ENCODE data around the gene UBC. TPM values are rescaled to one million over a fixed set of nuclear protein-coding genes. Genes with fewer than 3 reads are reported as not detected.
A peak's percentile ranks its signal among the peaks of the same experiment; 100 is the strongest.

Gene UBC
- polyA plus RNA-seq (2013), result 1,300 and 1,363 TPM in 2 replicates

- peak within 1 kb of the TSS; percentile 100 for H2AFZ ChIP-seq (ENCODE audit: insufficient read depth, low read length, poor library complexity)
- peak within 1 kb of the TSS; percentile 100 for H2BK5ac ChIP-seq (ENCODE audit: low read depth, low read length, poor library complexity)
- H4K8ac ChIP-seq (ENCODE audit: low read depth, low read length), result peak within 1 kb of the TSS; percentile 98
- peak within 1 kb of the TSS; percentile 93 for H2AK5ac ChIP-seq (ENCODE audit: low read length)
- H3K27ac ChIP-seq (ENCODE audit: low read depth, low read length), result peak within 1 kb of the TSS; percentile 98
- peak; percentile 84 to 97 for DNase-seq
- peaks cover 16% of the 10 kb centered on the region for H3K79me2 ChIP-seq (ENCODE audit: control insufficient read depth, insufficient read depth, low read length, poor library complexity)
- peaks cover 3 to 17% of the 10 kb centered on the region in 2 experiments for H3K4me1 ChIP-seq (ENCODE audit: control insufficient read depth in 1 of 2, insufficient read depth in 2 of 2, low read length in 2 of 2)
- peak within 1 kb of the TSS; percentile 88 for H3K4me3 ChIP-seq (ENCODE audit: low read depth, low read length)
- peak within 1 kb of the TSS; percentile 100 for H4K91ac ChIP-seq (ENCODE audit: low read depth, low read length)
- peak within 1 kb of the TSS; percentile 77 for H3K4me2 ChIP-seq (ENCODE audit: low read length)
- peak within 1 kb of the TSS; percentile 99 for H3K18ac ChIP-seq (ENCODE audit: low read length)
- no peaks in the 10 kb centered on the region for H3K27me3 ChIP-seq (ENCODE audit: insufficient read depth, low read length)
- H3K23ac ChIP-seq (ENCODE audit: low read length), result no peak within 1 kb of the TSS
- peak within 1 kb of the TSS; percentile 99 for H3K14ac ChIP-seq (ENCODE audit: low read length)
- H3K36me3 ChIP-seq (ENCODE audit: control insufficient read depth in 1 of 2, insufficient read depth in 2 of 2, low read length in 2 of 2), result peaks cover 18 to 21% of the 10 kb centered on the region in 2 experiments
- peak within 1 kb of the TSS; percentile 99 for H3K4ac ChIP-seq (ENCODE audit: low read depth, low read length)
- peak within 1 kb of the TSS; percentile 98 for H2BK12ac ChIP-seq (ENCODE audit: low read length)
- peak within 1 kb of the TSS; percentile 90 for H4K12ac ChIP-seq (ENCODE audit: low read depth, low read length)
- no peaks in the 10 kb centered on the region for H3K9me3 ChIP-seq (ENCODE audit: insufficient read depth, low read depth, low read length)
- H3K79me1 ChIP-seq (ENCODE audit: low read length), result peaks cover 28% of the 10 kb centered on the region
- no CpG with 5 or more reads among the region's 85 CpGs for WGBS (ENCODE audit: extremely low coverage, insufficient coverage, insufficient read length)
- H2BK120ac ChIP-seq (ENCODE audit: insufficient read depth, low read length, poor library complexity), result peak within 1 kb of the TSS; percentile 100
- H3K9ac ChIP-seq (ENCODE audit: low read length), result peak within 1 kb of the TSS; percentile 92
These were observed at the start of gene UBC for GRCh38 chr12:124914392-124915238. TSS of gene UBC (minus strand) at chr12:124914650. CDS start at chr12:124913771, 879 bp downstream.

- Histone ChIP-seq H3K79me1 (ENCODE audit: low read length) (no peaks in the 10 kb centered on the region), H3K36me3 (ENCODE audit: control insufficient read depth in 1 of 2, insufficient read depth in 2 of 2, low read length in 2 of 2) (peaks cover 58 to 61% of the 10 kb centered on the region in 2 experiments), H4K91ac (ENCODE audit: low read depth, low read length) (no peak overlapping the region), H2AK5ac (ENCODE audit: low read length) (no peak overlapping the region), H3K27ac (ENCODE audit: low read depth, low read length) (no peak overlapping the region), H3K4me3 (ENCODE audit: low read depth, low read length) (no peak overlapping the region), H2BK120ac (ENCODE audit: insufficient read depth, low read length, poor library complexity) (no peak overlapping the region), H2BK12ac (ENCODE audit: low read length) (no peak overlapping the region), H4K8ac (ENCODE audit: low read depth, low read length) (no peak overlapping the region), H3K18ac (ENCODE audit: low read length) (no peak overlapping the region), H3K9ac (ENCODE audit: low read length) (no peak overlapping the region), H3K79me2 (ENCODE audit: control insufficient read depth, insufficient read depth, low read length, poor library complexity) (no peaks in the 10 kb centered on the region), H4K12ac (ENCODE audit: low read depth, low read length) (no peak overlapping the region), H3K4ac (ENCODE audit: low read depth, low read length) (no peak overlapping the region), H2BK5ac (ENCODE audit: low read depth, low read length, poor library complexity) (no peak overlapping the region), H3K9me3 (ENCODE audit: insufficient read depth, low read depth, low read length) (peaks cover 5% of the 10 kb centered on the region), H3K14ac (ENCODE audit: low read length) (no peak overlapping the region), H3K27me3 (ENCODE audit: insufficient read depth, low read length) (no peaks in the 10 kb centered on the region), H3K23ac (ENCODE audit: low read length) (no peak overlapping the region), H3K4me2 (ENCODE audit: low read length) (no peak overlapping the region), H2AFZ (ENCODE audit: insufficient read depth, low read length, poor library complexity) (no peak overlapping the region), H3K4me1 (ENCODE audit: control insufficient read depth in 1 of 2, insufficient read depth in 2 of 2, low read length in 2 of 2) (no peaks in the 10 kb centered on the region)
- WGBS (ENCODE audit: extremely low coverage, insufficient coverage, insufficient read length), result no CpG with 5 or more reads among the region's 8 CpGs
- DNase-seq, result no peak
These were observed 48.8 kb upstream of the UBC start for GRCh38 chr12:124963211-124963610.

- H4K12ac ChIP-seq (ENCODE audit: low read depth, low read length), result no peak overlapping the region
- no peak overlapping the region for H2AFZ ChIP-seq (ENCODE audit: insufficient read depth, low read length, poor library complexity)
- no peak overlapping the region for H3K18ac ChIP-seq (ENCODE audit: low read length)
- no peak overlapping the region for H2BK12ac ChIP-seq (ENCODE audit: low read length)
- H4K91ac ChIP-seq (ENCODE audit: low read depth, low read length), result no peak overlapping the region
- no peaks in the 10 kb centered on the region for H3K27me3 ChIP-seq (ENCODE audit: insufficient read depth, low read length)
- H3K27ac ChIP-seq (ENCODE audit: low read depth, low read length), result no peak overlapping the region
- no peaks in the 10 kb centered on the region for H3K4me1 ChIP-seq (ENCODE audit: control insufficient read depth in 1 of 2, insufficient read depth in 2 of 2, low read length in 2 of 2)
- no peak overlapping the region for H3K4ac ChIP-seq (ENCODE audit: low read depth, low read length)
- no peak overlapping the region for H3K14ac ChIP-seq (ENCODE audit: low read length)
- no peak overlapping the region for H3K4me2 ChIP-seq (ENCODE audit: low read length)
- WGBS (ENCODE audit: extremely low coverage, insufficient coverage, insufficient read length), result no CpG with 5 or more reads among the region's 29 CpGs
- no peak overlapping the region for H2BK120ac ChIP-seq (ENCODE audit: insufficient read depth, low read length, poor library complexity)
- no peak overlapping the region for H3K9ac ChIP-seq (ENCODE audit: low read length)
- no peaks in the 10 kb centered on the region for H3K79me2 ChIP-seq (ENCODE audit: control insufficient read depth, insufficient read depth, low read length, poor library complexity)
- H2AK5ac ChIP-seq (ENCODE audit: low read length), result no peak overlapping the region
- no peak overlapping the region for H2BK5ac ChIP-seq (ENCODE audit: low read depth, low read length, poor library complexity)
- no peaks in the 10 kb centered on the region for H3K79me1 ChIP-seq (ENCODE audit: low read length)
- peaks cover 7% of the 10 kb centered on the region for H3K9me3 ChIP-seq (ENCODE audit: insufficient read depth, low read depth, low read length)
- H3K23ac ChIP-seq (ENCODE audit: low read length), result no peak overlapping the region
- peaks cover 56 to 59% of the 10 kb centered on the region in 2 experiments for H3K36me3 ChIP-seq (ENCODE audit: control insufficient read depth in 1 of 2, insufficient read depth in 2 of 2, low read length in 2 of 2)
- peak overlapping the region; percentile 60 for H3K4me3 ChIP-seq (ENCODE audit: low read depth, low read length)
- H4K8ac ChIP-seq (ENCODE audit: low read depth, low read length), result no peak overlapping the region
- DNase-seq, result no peak
These were observed 46.6 kb upstream of the UBC start for GRCh38 chr12:124961055-124961454.

- Histone ChIP-seq H2BK120ac (ENCODE audit: insufficient read depth, low read length, poor library complexity) (no peak overlapping the region), H3K14ac (ENCODE audit: low read length) (no peak overlapping the region), H2BK5ac (ENCODE audit: low read depth, low read length, poor library complexity) (no peak overlapping the region), H4K12ac (ENCODE audit: low read depth, low read length) (no peak overlapping the region), H3K4me2 (ENCODE audit: low read length) (no peak overlapping the region), H3K9ac (ENCODE audit: low read length) (no peak overlapping the region), H3K23ac (ENCODE audit: low read length) (no peak overlapping the region), H2AK5ac (ENCODE audit: low read length) (no peak overlapping the region), H3K4ac (ENCODE audit: low read depth, low read length) (no peak overlapping the region), H3K9me3 (ENCODE audit: insufficient read depth, low read depth, low read length) (peaks cover 8% of the 10 kb centered on the region), H3K27me3 (ENCODE audit: insufficient read depth, low read length) (no peaks in the 10 kb centered on the region), H3K79me2 (ENCODE audit: control insufficient read depth, insufficient read depth, low read length, poor library complexity) (no peaks in the 10 kb centered on the region), H4K91ac (ENCODE audit: low read depth, low read length) (no peak overlapping the region), H2AFZ (ENCODE audit: insufficient read depth, low read length, poor library complexity) (no peak overlapping the region), H3K79me1 (ENCODE audit: low read length) (no peaks in the 10 kb centered on the region), H3K27ac (ENCODE audit: low read depth, low read length) (no peak overlapping the region), H3K4me1 (ENCODE audit: control insufficient read depth in 1 of 2, insufficient read depth in 2 of 2, low read length in 2 of 2) (no peaks in the 10 kb centered on the region), H3K18ac (ENCODE audit: low read length) (no peak overlapping the region), H3K4me3 (ENCODE audit: low read depth, low read length) (no peak overlapping the region), H4K8ac (ENCODE audit: low read depth, low read length) (no peak overlapping the region), H3K36me3 (ENCODE audit: control insufficient read depth in 1 of 2, insufficient read depth in 2 of 2, low read length in 2 of 2) (peaks cover 40 to 54% of the 10 kb centered on the region in 2 experiments), H2BK12ac (ENCODE audit: low read length) (no peak overlapping the region)
- DNase-seq, result no peak
- WGBS (ENCODE audit: extremely low coverage, insufficient coverage, insufficient read length), result no CpG with 5 or more reads among the region's 16 CpGs
These were observed 42.1 kb upstream of the UBC start for GRCh38 chr12:124956571-124956970.

Measured in trophoblast cell (in vitro differentiated cells and primary cell).